ENCODE data around the gene CNTRL. TPM values are rescaled to one million over a fixed set of nuclear protein-coding genes. Genes with fewer than 3 reads are reported as not detected.
"Not testable (repeated sequence)": the region's sequence is repeated elsewhere in the genome, so short reads cannot be mapped to it uniquely, and the experiment has no call there.

The CNTRL gene
- total RNA-seq (10 to 100 TPM in 5 of 9 donors, 1 to 10 TPM in 4; 7.6 to 19.1 (median 10.3) TPM), polyA plus RNA-seq (10 to 100 TPM in 1 of 3 donors, 1 to 10 TPM in 2; 7.4 to 12.8 (median 8.8) TPM)
- long read RNA-seq, donor 1 = 0 reads
- long read RNA-seq, donor 2 = 0 reads
- long read RNA-seq, donor 3 = 0 reads
- long read RNA-seq, donor 4, partial matches to known transcripts = 5 of 7 reads
- long read RNA-seq, donor 4, other reads (novel, unspliced or antisense) = 2 of 7 reads
- long read RNA-seq, donor 5, partial matches to known transcripts = 1 of 5 reads
- long read RNA-seq, donor 5, other reads (novel, unspliced or antisense) = 4 of 5 reads
- long read RNA-seq, donor 6, partial matches to known transcripts = 1 of 1 reads
- long read RNA-seq, donor 6, other reads (novel, unspliced or antisense) = 0 of 1 reads
- long read RNA-seq, donor 7 = 0 reads
- long read RNA-seq, donor 8 = 0 reads
- long read RNA-seq, donor 9, partial matches to known transcripts = 0 of 1 reads
- long read RNA-seq, donor 9, other reads (novel, unspliced or antisense) = 0 of 1 reads
- long read RNA-seq, donor 10 = 0 reads

GRCh38 chr9:121074370-121075250 is at the start of gene CNTRL:
CNTRL (plus strand) TSS chr9:121074955; CDS start chr9:121088327, 13,372 bp downstream.
- Histone ChIP-seq H3K27ac (peak within 1 kb of the TSS; percentile 29 to 88 (median 52)), H3K27me3 (no peaks in the 10 kb centered on the region), H3K4me1 (replicated peaks in 1 of 2) (peaks cover 5 to 22% of the 10 kb centered on the region in 2 donors), H3K36me3 (replicated peaks in 1 of 2) (no peaks in the 10 kb centered on the region), H3K9me3 (replicated peaks in 1 of 3) (no peaks in the 10 kb centered on the region), H3K4me3 (peak within 1 kb of the TSS; percentile 38 to 88 (median 70))
- intact Hi-C loops (cut with DNase I) = no loop called here
- WGBS, 4 donors = 0 to 2% (median 1%) methylated on average over 12 to 85 of the region's 85 CpGs
- TF ChIP-seq CTCF (IDR thresholded peaks at IDR 0.05) = peak in 1 of 6 experiments; percentile 9
- TF ChIP-seq POLR2A (IDR thresholded peaks at IDR 0.05) = peak; percentile 51 to 53
- peak; percentile 85 to 94 (median 89) for DNase-seq

GRCh38 chr9:121026260-121026691 is 48.5 kb upstream of the CNTRL start:
- no peaks in the 10 kb centered on the region for H3K9me3 ChIP-seq (replicated peaks in 1 of 3)
- no peaks in the 10 kb centered on the region for H3K4me1 ChIP-seq (replicated peaks in 1 of 2)
- H3K4me3 ChIP-seq = no peak overlapping the region
- H3K27ac ChIP-seq = no peak overlapping the region
- no peaks in the 10 kb centered on the region for H3K36me3 ChIP-seq (replicated peaks in 1 of 2)
- TF ChIP-seq POLR2A (IDR thresholded peaks at IDR 0.05) = no peak
- TF ChIP-seq CTCF (IDR thresholded peaks at IDR 0.05) = no peak
- WGBS, 4 donors = 79 to 95% (median 90%) methylated on average over 3 of the region's 3 CpGs
- DNase-seq = no peak
- intact Hi-C loops (cut with DNase I) = no loop called here
- no peaks in the 10 kb centered on the region for H3K27me3 ChIP-seq

GRCh38 chr9:121026768-121027167 is 48.0 kb upstream of the CNTRL start:
- intact Hi-C loops (cut with DNase I) = no loop called here

DNA sequence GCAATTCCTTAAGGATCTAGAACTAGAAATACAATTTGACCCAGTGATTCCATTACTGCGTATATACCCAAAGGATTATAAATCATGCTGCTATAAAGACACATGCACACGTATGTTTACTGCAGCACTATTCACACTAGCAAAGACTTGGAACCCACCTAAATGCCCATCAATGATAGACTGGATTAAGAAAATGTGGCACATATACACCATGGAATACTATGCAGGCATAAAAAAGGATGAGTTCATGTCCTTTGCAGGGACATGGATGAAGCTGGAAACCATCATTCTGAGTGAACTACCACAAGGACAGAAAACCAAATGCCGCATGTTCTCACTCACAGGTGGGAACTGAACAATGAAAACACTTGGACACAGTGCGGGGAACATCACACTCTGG is 46.5 kb upstream of the CNTRL start:
- WGBS, 4 donors = 71 to 81% (median 73%) methylated on average over 4 of the region's 4 CpGs
- DNase-seq; intact Hi-C loops (cut with DNase I); H3K4me1 ChIP-seq (replicated peaks in 1 of 2); H3K27me3 ChIP-seq; H3K9me3 ChIP-seq (replicated peaks in 1 of 3); H3K4me3 ChIP-seq; H3K27ac ChIP-seq; H3K36me3 ChIP-seq (replicated peaks in 1 of 2): not testable (repeated sequence)

More at GRCh38 chr9:121026768-121027167, 48.0 kb upstream of the CNTRL start:
- Histone ChIP-seq H3K9me3 (replicated peaks in 1 of 3) (no peaks in the 10 kb centered on the region), H3K36me3 (replicated peaks in 1 of 2) (no peaks in the 10 kb centered on the region), H3K27me3 (no peaks in the 10 kb centered on the region), H3K4me3 (no peak overlapping the region), H3K4me1 (replicated peaks in 1 of 2) (no peaks in the 10 kb centered on the region), H3K27ac (no peak overlapping the region)
- DNase-seq = no peak
- TF ChIP-seq CTCF (IDR thresholded peaks at IDR 0.05) = no peak
- TF ChIP-seq POLR2A (IDR thresholded peaks at IDR 0.05) = no peak
